Measurements from ENCODE around the gene GPX7. TPM values are rescaled to one million over a fixed set of nuclear protein-coding genes. Genes with fewer than 3 reads are reported as not detected.

GPX7 gene
- total RNA-seq, 1 experiment from 2014 or later, result not detected

DNA sequence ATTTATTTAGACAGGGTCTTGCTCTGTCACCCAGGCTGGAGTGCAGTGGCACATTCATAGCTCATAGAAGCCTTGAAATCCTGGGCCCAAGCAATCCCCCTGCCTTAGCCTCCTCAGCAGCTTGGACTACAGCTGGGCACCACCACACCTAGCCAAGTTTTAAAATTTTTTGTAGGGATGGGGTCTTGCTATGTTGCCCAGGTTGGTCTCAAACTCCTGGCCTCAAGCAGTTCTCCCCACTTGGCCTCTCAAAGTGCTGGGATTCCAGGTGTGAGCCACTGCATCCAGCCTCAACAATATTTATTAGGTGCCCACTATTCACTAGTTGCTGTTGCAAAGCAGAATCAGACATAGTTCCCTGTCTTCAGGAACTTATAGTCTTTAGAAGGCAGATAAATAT lies 14.1 kb upstream of the GPX7 start:
- TF ChIP-seq, protein P1, sequence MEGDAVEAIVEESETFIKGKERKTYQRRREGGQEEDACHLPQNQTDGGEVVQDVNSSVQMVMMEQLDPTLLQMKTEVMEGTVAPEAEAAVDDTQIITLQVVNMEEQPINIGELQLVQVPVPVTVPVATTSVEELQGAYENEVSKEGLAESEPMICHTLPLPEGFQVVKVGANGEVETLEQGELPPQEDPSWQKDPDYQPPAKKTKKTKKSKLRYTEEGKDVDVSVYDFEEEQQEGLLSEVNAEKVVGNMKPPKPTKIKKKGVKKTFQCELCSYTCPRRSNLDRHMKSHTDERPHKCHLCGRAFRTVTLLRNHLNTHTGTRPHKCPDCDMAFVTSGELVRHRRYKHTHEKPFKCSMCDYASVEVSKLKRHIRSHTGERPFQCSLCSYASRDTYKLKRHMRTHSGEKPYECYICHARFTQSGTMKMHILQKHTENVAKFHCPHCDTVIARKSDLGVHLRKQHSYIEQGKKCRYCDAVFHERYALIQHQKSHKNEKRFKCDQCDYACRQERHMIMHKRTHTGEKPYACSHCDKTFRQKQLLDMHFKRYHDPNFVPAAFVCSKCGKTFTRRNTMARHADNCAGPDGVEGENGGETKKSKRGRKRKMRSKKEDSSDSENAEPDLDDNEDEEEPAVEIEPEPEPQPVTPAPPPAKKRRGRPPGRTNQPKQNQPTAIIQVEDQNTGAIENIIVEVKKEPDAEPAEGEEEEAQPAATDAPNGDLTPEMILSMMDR (IDR thresholded peaks at IDR 0.05; ENCODE audit: unreplicated experiment), result no peak
- no peaks in the 10 kb centered on the region for H3K27me3 Mint-ChIP-seq (ENCODE audit: insufficient read depth, unreplicated experiment)
- H3K9me3 Mint-ChIP-seq (ENCODE audit: unreplicated experiment), result no peaks in the 10 kb centered on the region
- POLR2A ChIA-PET, result no interaction called here
- no peaks in the 10 kb centered on the region for H3K4me1 Mint-ChIP-seq (ENCODE audit: insufficient read depth, unreplicated experiment)
- H3K27ac Mint-ChIP-seq (ENCODE audit: low read depth, unreplicated experiment), result no peak overlapping the region
- H3K4me3 Mint-ChIP-seq (ENCODE audit: unreplicated experiment), result no peak overlapping the region
- intact Hi-C loops (cut with micrococcal nuclease), result no loop called here
- peaks cover 7% of the 10 kb centered on the region for H3K36me3 Mint-ChIP-seq (ENCODE audit: insufficient read depth, unreplicated experiment)
- CTCF ChIA-PET, result no interaction called here
- DNase-seq (ENCODE audit: unreplicated experiment), result no peak
- BruUV-seq (replicated peaks), result no TSS peak

DNA sequence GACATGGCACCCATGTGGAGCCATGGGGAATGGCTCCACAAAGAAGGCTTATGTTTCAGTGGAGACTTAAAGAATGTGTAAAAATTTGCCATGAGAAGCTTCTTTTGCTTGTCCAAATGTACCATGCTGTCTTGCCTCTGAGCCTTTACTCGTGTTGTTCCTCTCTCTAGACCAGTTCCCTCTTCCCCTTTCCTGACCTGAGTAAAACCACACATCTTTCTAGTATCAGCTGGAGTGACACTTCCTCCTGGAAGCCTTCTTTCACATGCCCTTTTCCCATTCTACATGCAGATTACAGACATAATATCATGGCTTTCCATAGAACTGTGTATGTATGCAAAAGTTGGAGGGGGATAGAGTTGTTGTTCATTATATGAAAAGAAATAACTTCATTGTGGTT lies 13.6 kb upstream of the GPX7 start:
- intact Hi-C loops (cut with micrococcal nuclease), result no loop called here
- H3K9me3 Mint-ChIP-seq (ENCODE audit: unreplicated experiment), result no peaks in the 10 kb centered on the region
- no peak overlapping the region for H3K27ac Mint-ChIP-seq (ENCODE audit: low read depth, unreplicated experiment)
- H3K4me1 Mint-ChIP-seq (ENCODE audit: insufficient read depth, unreplicated experiment), result no peaks in the 10 kb centered on the region
- CTCF ChIA-PET, result interaction anchor here (0.5 kb wide), 1 partner anchor 57 kb away, joined by 3 read pairs; no protein-coding TSS in a partner anchor
- no peak for DNase-seq (ENCODE audit: unreplicated experiment)
- H3K4me3 Mint-ChIP-seq (ENCODE audit: unreplicated experiment), result no peak overlapping the region
- no TSS peak for BruUV-seq (replicated peaks)
- no peaks in the 10 kb centered on the region for H3K27me3 Mint-ChIP-seq (ENCODE audit: insufficient read depth, unreplicated experiment)
- POLR2A ChIA-PET, result no interaction called here
- H3K36me3 Mint-ChIP-seq (ENCODE audit: insufficient read depth, unreplicated experiment), result peaks cover 7% of the 10 kb centered on the region
- TF ChIP-seq, protein P1 (IDR thresholded peaks at IDR 0.05; ENCODE audit: unreplicated experiment), result no peak

DNA sequence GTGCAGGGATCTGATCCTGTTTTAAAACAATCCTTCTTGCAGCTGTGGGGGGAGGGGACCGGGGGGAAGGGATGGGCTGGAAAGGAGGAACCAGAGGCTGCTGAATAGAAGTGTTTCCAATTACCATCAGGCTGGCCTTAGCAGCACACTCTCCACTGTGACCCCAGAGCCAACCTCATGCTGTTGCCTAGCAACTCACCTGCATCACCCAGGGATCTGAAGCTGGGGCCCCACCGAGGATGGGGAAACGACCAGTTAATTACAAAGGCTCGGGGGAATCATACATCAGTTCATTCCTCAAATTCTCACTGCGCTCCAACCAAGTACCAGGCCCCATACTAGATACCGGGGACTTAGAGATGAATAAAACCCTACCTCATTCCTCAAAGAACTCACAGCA lies 11.9 kb upstream of the GPX7 start:
- intact Hi-C loops (cut with micrococcal nuclease), result no loop called here
- Mint-ChIP-seq H3K27me3 (ENCODE audit: insufficient read depth, unreplicated experiment) (no peaks in the 10 kb centered on the region), H3K27ac (ENCODE audit: low read depth, unreplicated experiment) (no peak overlapping the region), H3K4me3 (ENCODE audit: unreplicated experiment) (no peak overlapping the region), H3K36me3 (ENCODE audit: insufficient read depth, unreplicated experiment) (no peaks in the 10 kb centered on the region), H3K9me3 (ENCODE audit: unreplicated experiment) (no peaks in the 10 kb centered on the region), H3K4me1 (ENCODE audit: insufficient read depth, unreplicated experiment) (no peaks in the 10 kb centered on the region)
- BruUV-seq (replicated peaks), result no TSS peak
- TF ChIP-seq, protein P1 (IDR thresholded peaks at IDR 0.05; ENCODE audit: unreplicated experiment), result no peak
- DNase-seq (ENCODE audit: unreplicated experiment), result no peak
- ChIA-PET POLR2A (interaction anchor here (0.6 kb wide), 2 partner anchors 68 to 116 kb away, joined by 3 to 4 read pairs; no protein-coding TSS in a partner anchor), CTCF (no interaction called here)

DNA sequence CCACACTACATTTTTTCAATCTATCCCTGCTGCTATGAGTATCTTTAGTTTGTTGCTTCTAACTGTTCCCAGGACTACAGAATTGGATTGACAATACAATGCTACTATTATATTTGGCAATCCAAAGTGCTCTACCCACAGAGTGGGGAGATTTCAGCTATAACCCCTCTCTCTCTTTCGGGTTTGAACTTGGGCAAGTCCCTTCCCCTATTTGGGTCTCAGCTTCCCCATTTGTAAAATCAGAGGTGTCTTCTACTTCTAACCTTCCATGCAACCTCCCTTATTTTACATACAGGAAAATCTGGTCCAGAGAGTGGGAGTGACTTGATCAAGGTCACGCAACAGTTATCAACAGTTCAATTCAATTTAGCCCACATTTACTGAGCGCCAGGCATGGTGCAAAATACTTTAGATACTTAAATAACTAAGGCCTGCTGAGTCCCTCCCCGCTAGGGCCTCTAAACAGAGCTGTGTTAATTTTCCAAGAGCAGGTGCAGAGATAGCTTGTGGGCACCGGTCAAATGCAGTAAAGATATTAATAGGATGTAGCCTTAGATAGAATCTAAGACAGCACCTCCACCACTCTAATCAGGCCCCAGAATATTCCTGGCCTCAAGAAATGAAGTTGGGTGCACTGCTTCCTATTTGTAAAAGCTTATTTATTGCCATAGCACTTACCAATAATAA lies 9.4 kb upstream of the GPX7 start:
- DNase-seq (ENCODE audit: unreplicated experiment), result no peak
- ChIA-PET CTCF (interaction anchor here (0.5 kb wide), 1 partner anchor 545 kb away, joined by 3 read pairs; no protein-coding TSS in a partner anchor), POLR2A (interaction anchor here (1.0 to 1.6 kb wide), 6 partner anchors 12 to 44 kb away, joined by 3 to 6 read pairs (median 3); no protein-coding TSS in a partner anchor)
- no TSS peak for BruUV-seq (replicated peaks)
- H3K27ac Mint-ChIP-seq (ENCODE audit: low read depth, unreplicated experiment), result no peak overlapping the region
- no peak overlapping the region for H3K4me3 Mint-ChIP-seq (ENCODE audit: unreplicated experiment)
- H3K36me3 Mint-ChIP-seq (ENCODE audit: insufficient read depth, unreplicated experiment), result no peaks in the 10 kb centered on the region
- H3K27me3 Mint-ChIP-seq (ENCODE audit: insufficient read depth, unreplicated experiment), result no peaks in the 10 kb centered on the region
- intact Hi-C loops (cut with micrococcal nuclease), result no loop called here
- TF ChIP-seq, protein P1 (IDR thresholded peaks at IDR 0.05; ENCODE audit: unreplicated experiment), result no peak
- H3K4me1 Mint-ChIP-seq (ENCODE audit: insufficient read depth, unreplicated experiment), result no peaks in the 10 kb centered on the region
- H3K9me3 Mint-ChIP-seq (ENCODE audit: unreplicated experiment), result no peaks in the 10 kb centered on the region

Data from MCF 10A (cell line).